H7 (cell line): ENCODE measurements around the gene PDIK1L. TPM values are rescaled to one million over a fixed set of nuclear protein-coding genes. Genes with fewer than 3 reads are reported as not detected.
"Not testable (repeated sequence)": the region's sequence is repeated elsewhere in the genome, so short reads cannot be mapped to it uniquely, and the experiment has no call there.

Experiments
- DNase-seq: peaks from one replicate; pipeline ENCODE4 v3.0.0; 2012
- H3K27me3 ChIP-seq: 2 replicates; pipeline ENCODE4 v1.6.0; 2011; ENCODE audit warnings: mild to moderate bottlenecking, low read length; ENCODE audit not compliant: control insufficient read depth, insufficient read depth
- H3K36me3 ChIP-seq: replicated peaks from 2 replicates; pipeline ENCODE4 v1.5.1; 2011; ENCODE audit warnings: low read length; ENCODE audit not compliant: control insufficient read depth, insufficient read depth
- H3K4me3 ChIP-seq: 2 replicates; pipeline ENCODE4 v1.5.1; 2011; ENCODE audit warnings: low read depth, mild to moderate bottlenecking, control low read depth, low read length, moderate library complexity; ENCODE audit not compliant: insufficient read depth
- total RNA-seq: library from RNA; depleted of rRNA; stranded (reverse); fragments of >200 nt; shearing (Covaris generic); gene quantifications from 2 replicates; pipeline ENCODE4 v1.2.3, GENCODE V29; 2014

Gene PDIK1L
- total RNA-seq, 1 experiment from 2014 or later: 6.0 TPM

DNA sequence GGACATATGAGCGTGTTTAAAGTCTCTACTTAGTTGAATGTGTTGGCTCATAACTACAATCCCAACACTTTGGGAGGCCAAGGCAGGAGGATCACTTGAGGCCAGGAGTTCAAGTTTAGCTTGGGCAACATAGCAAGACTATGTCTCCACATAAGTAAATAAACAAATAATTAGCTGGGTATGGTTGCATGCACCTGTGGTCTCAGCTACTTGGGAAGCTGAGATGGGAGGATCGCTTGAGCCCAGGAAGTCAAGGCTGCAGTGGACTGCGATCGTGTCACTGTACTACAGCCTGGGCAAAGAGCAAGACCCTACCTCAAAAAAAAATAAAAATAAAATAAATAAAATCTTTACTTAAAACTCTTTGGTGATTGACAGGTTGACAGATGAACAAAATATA is 13.0 kb upstream of the PDIK1L start:
- Histone ChIP-seq H3K4me3 (no peak overlapping the region), H3K27me3 (no peaks in the 10 kb centered on the region; the same call in 1 of the 2 replicates), H3K36me3 (no peaks in the 10 kb centered on the region)
- no peak for DNase-seq

GRCh38 chr1:26099780-26100179 is 11.8 kb upstream of the PDIK1L start:
- no peak for DNase-seq
- H3K36me3 ChIP-seq: no peaks in the 10 kb centered on the region
- no peak overlapping the region for H3K4me3 ChIP-seq
- H3K27me3 ChIP-seq: no peaks in the 10 kb centered on the region; the same call in 1 of the 2 replicates

GRCh38 chr1:26100204-26100603 is 11.4 kb upstream of the PDIK1L start:
- H3K4me3 ChIP-seq, H3K27me3 ChIP-seq, H3K36me3 ChIP-seq, DNase-seq: not testable (repeated sequence)

GRCh38 chr1:26102119-26102518 is 9.5 kb upstream of the PDIK1L start:
- no peak overlapping the region for H3K4me3 ChIP-seq
- no peak for DNase-seq
- H3K36me3 ChIP-seq: no peaks in the 10 kb centered on the region
- no peaks in the 10 kb centered on the region; the same call in 1 of the 2 replicates for H3K27me3 ChIP-seq

- Histone ChIP-seq H3K36me3 (no peaks in the 10 kb centered on the region), H3K27me3 (no peaks in the 10 kb centered on the region; the same call in 1 of the 2 replicates), H3K4me3 (no peak overlapping the region)
- DNase-seq: no peak
Measured at GRCh38 chr1:26102526-26102925, 9.1 kb upstream of the PDIK1L start.

DNA sequence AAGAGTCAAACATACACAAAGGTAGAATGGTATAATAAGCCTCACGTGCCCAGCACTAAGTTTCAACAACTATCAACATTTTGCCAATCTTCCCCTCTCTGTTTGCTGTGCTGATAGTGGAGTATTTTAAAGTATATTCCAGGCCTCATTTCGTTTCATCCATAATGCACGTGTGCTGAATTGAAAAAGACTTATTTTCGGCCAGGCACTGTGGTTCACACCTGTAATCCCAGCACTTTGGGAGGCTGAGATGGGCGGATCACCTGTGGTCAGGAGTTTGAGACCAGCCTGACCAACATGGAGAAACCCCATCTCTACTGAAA is 6.4 kb upstream of the PDIK1L start:
- DNase-seq, H3K27me3 ChIP-seq, H3K36me3 ChIP-seq, H3K4me3 ChIP-seq: not testable (repeated sequence)

DNA sequence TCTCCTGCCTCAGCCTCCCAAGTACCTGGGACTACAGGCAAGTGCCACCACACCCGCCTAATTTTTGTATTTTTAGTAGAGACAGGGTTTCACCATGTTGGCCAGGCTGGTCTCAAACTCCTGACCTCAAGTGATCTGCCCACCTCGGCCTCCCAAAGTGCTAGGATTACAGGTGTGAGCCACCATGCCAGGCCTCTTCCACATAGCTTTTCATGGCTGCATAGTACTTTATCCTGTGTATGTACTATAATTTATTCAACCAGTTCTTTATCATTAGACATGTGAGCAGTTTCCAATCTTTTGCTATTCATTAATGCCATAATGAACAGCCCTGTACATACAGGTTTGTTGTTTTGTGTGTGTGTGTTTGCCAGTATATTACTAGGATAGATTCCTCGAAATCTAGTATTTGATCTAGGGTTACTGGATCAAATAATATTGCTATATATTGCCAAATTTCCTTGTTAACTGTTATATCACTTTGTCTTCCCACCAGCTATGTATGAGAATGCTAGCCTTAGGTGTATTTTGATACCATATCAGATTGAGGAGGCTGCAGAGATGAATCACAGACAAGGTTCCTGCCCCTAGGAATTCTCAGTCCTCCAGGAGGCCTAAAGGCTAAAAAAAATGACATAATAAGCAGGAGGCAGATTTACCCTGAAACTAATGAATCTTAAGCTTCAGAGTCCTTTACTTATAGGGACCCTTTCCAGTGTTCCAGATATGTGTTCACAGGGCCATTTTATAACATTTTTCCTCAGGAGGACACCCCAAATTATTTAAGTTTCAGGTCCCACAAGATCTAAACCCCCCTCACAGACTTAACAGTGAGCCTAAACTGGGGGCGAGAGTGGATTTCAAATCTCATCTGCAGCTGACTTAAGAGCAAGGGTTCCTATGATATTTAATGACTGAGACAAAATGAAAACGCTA is 2.1 kb upstream of the PDIK1L start:
- H3K36me3 ChIP-seq: no peaks in the 10 kb centered on the region; the same call in 1 of the 2 replicates
- no peak overlapping the region for H3K4me3 ChIP-seq
- no peak for DNase-seq
- H3K27me3 ChIP-seq: peaks cover 11% of the 10 kb centered on the region

- DNase-seq: peak; percentile 93
- H3K4me3 ChIP-seq: peak overlapping the region; percentile 98
- H3K27me3 ChIP-seq: peaks cover 11% of the 10 kb centered on the region
- H3K36me3 ChIP-seq: no peaks in the 10 kb centered on the region; the same call in 1 of the 2 replicates
Measured at GRCh38 chr1:26110731-26111529, 694 bp upstream of the PDIK1L start.

DNA sequence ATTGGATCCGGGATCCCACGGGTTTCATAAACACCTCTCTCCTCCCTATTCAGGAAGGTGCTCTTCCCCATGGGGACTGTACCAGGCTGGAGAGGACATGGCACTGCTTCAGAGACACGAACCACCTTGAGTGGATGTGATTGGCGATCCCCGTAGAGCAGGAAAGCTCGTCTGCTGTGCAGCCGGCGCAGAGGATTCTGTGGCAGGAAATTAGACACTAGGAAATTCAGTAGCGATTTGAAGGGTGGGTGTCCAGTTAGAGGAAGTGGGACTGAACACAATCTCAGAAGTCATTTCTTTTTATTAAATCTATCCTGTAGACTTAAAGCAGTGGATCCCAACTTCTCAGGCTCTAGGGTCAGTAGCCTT is 767 bp downstream of the PDIK1L start:
- Histone ChIP-seq H3K4me3 (peak overlapping the region; percentile 98), H3K36me3 (no peaks in the 10 kb centered on the region; the same call in 1 of the 2 replicates), H3K27me3 (peaks cover 11% of the 10 kb centered on the region)
- DNase-seq: no peak

DNA sequence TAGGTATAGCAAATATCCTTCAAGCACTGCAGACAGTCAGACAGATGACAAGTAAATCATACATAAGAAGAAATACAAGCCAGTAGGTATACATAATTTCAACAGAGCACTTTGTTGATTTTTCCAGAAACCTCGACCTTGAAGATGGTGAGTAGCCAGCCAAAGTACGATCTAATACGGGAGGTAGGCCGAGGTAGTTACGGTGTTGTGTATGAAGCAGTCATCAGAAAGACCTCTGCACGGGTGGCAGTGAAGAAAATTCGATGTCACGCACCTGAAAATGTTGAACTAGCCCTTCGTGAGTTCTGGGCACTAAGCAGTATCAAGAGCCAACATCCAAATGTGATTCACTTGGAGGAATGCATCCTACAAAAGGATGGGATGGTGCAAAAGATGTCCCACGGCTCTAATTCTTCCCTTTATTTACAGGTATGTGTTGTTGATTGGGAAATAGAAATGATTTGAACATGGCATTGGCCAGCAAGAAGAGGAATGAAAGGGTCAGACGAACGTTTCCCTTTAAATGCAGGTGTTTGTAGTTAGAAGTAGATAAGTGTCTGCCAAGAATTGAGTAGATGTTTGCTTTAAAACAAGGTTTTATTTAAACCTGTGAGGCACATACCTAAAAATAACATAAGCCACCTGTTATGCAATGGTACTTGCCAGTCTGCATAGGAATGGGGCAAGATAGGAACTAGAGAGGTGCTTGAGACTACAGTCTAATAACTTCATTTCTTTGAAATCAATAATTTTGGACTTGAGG is 2.7 kb downstream of the PDIK1L start:
- no peak overlapping the region for H3K4me3 ChIP-seq
- peaks cover 11% of the 10 kb centered on the region for H3K27me3 ChIP-seq
- no peaks in the 10 kb centered on the region; the same call in 1 of the 2 replicates for H3K36me3 ChIP-seq
- no peak for DNase-seq

GRCh38 chr1:26119892-26120608 is 8.4 kb downstream of the PDIK1L start:
- Histone ChIP-seq H3K4me3 (no peak overlapping the region), H3K36me3 (peaks cover 2% of the 10 kb centered on the region; the same call in 1 of the 2 replicates), H3K27me3 (no peaks in the 10 kb centered on the region)
- DNase-seq: no peak

- Histone ChIP-seq H3K36me3 (peaks cover 2% of the 10 kb centered on the region; the same call in 1 of the 2 replicates), H3K27me3 (no peaks in the 10 kb centered on the region), H3K4me3 (no peak overlapping the region)
- no peak for DNase-seq
Measured at GRCh38 chr1:26121854-26122773, 10.5 kb downstream of the PDIK1L start.
